Lung (tissue), 13 donors: Measurements from ENCODE around the gene RNF10. TPM values are rescaled to one million over a fixed set of nuclear protein-coding genes. Genes with fewer than 3 reads are reported as not detected.

Experiments used
- ATAC-seq: fragments of 200-7000 bp; cut with Tn5 transposase; one replicate; pipeline ENCODE4 v1.9.1; 2020; ENCODE audit warnings: moderate number of reproducible peaks; ENCODE audit not compliant: insufficient read depth, low FRiP score
- DNase-seq, 3 donors: peaks; one replicate each; pipeline ENCODE4 v3.0.0-alpha.2; 2013 to 2017
- H3K27ac ChIP-seq, 2 donors: one replicate each; pipeline ENCODE4 v1.5.1; 2013; ENCODE audit warnings: mild to moderate bottlenecking in 2 of 2, moderate library complexity in 2 of 2, control low read depth in 1 of 2, inconsistent platforms in 1 of 2, low read depth in 1 of 2, low read length in 1 of 2
- H3K27me3 ChIP-seq, 3 donors: one replicate each; pipeline ENCODE4 v1.5.1; 2013; ENCODE audit warnings: low read length in 2 of 3; ENCODE audit not compliant: control insufficient read depth in 3 of 3, insufficient read depth in 3 of 3
- H3K36me3 ChIP-seq, 4 donors: one replicate each; pipeline ENCODE4 v1.5.1; 2013; ENCODE audit warnings: low read length in 4 of 4, mild to moderate bottlenecking in 1 of 4, moderate library complexity in 1 of 4; ENCODE audit not compliant: control insufficient read depth in 4 of 4, insufficient read depth in 4 of 4
- H3K4me1 ChIP-seq, 5 donors: one replicate each; pipeline ENCODE4 v1.5.1; 2013; ENCODE audit warnings: low read length in 5 of 5, mild to moderate bottlenecking in 2 of 5, moderate library complexity in 1 of 5; ENCODE audit not compliant: control insufficient read depth in 5 of 5, insufficient read depth in 5 of 5
- H3K4me3 ChIP-seq: one replicate; pipeline ENCODE4 v1.5.1; 2013; ENCODE audit warnings: mild to moderate bottlenecking, control low read depth, moderate library complexity
- H3K9ac ChIP-seq, 2 donors: one replicate each; pipeline ENCODE4 v1.5.1; 2013; ENCODE audit warnings: low read length in 2 of 2, control low read depth in 1 of 2; ENCODE audit not compliant: insufficient read depth in 1 of 2
- H3K9me3 ChIP-seq, 4 donors: one replicate each; pipeline ENCODE4 v1.5.1; 2013; ENCODE audit warnings: low read length in 3 of 4, mild to moderate bottlenecking in 1 of 4, moderate library complexity in 1 of 4; ENCODE audit not compliant: control insufficient read depth in 4 of 4, insufficient read depth in 3 of 4
- WGBS, 2 donors: extraction: QIAGEN DNeasy Blood & Tissue Kit; methylation state at CpG; one replicate each; pipeline ENCODE4 v1.1.7; 2013; 5-methylcytosine and 5-hydroxymethylcytosine counted together
- polyA plus RNA-seq, 2 donors: library from polyadenylated mRNA; stranded (reverse); fragments of 200-250 nt; gene quantifications; one replicate each; pipeline ENCODE4 v1.2.1, GENCODE V29; 2013
- small RNA-seq: library from RNA; depleted of rRNA; stranded (forward); fragments of <200 nt; gene quantifications from one replicate; pipeline ENCODE3, GENCODE V24; 2014; ENCODE audit warnings: low replicate concordance
- total RNA-seq, 2 donors: library from RNA; depleted of rRNA in 1 of 2; stranded (reverse); fragments of >200 nt in 1 of 2; gene quantifications; one replicate each; pipeline ENCODE4 v1.2.1, GENCODE V29; 2014 to 2021
- TF ChIP-seq, protein P1 (sequence below): IDR thresholded peaks from 2 replicates; pipeline ENCODE4 v1.5.1; 2012; ENCODE audit warnings: mild to moderate bottlenecking; ENCODE audit errors: control extremely low read depth, extremely low read depth
- donor health status: control.
- donor health status: control.
- donor health status: Bipolar disorder and iron deficiency.
- donor health status: healthy.
- donor health status: DM: yes; HTN: yes; CAD: no.

The RNF10 gene
- total and polyA plus RNA-seq, 4 donors = 112 to 207 (median 175) TPM

DNA sequence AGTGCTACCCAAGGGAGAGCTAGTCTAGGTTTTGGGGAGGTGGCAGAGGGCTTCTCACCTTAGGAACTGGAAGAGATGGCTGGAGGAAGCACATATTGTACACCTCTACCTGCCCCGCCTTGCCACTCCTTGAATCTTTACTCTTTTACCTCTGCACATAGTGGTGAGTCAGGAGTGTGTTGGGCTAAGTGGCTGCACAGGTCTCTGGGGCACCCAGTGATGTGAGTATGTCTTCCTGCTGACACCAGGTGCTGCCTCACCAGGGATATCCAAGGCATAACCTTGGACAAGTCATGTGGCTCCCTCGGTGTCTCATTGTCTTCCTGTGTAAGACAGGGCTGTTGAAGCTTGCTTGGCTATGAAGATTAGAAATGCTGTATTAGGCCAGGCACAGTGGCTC lies 86.5 kb downstream of the RNF10 start:
- DNase-seq (no peak), ATAC-seq (no peak)
- WGBS, 2 donors = 83 to 88% methylated on average over 2 of the region's 2 CpGs
- Histone ChIP-seq H3K36me3 (no peaks in the 10 kb centered on the region), H3K4me3 (no peak overlapping the region), H3K9ac (no peak overlapping the region), H3K4me1 (no peaks in the 10 kb centered on the region), H3K27me3 (peaks cover 0 to 8% (median 3%) of the 10 kb centered on the region in 3 donors), H3K27ac (no peak overlapping the region), H3K9me3 (no peaks in the 10 kb centered on the region)
- TF ChIP-seq, protein P1, sequence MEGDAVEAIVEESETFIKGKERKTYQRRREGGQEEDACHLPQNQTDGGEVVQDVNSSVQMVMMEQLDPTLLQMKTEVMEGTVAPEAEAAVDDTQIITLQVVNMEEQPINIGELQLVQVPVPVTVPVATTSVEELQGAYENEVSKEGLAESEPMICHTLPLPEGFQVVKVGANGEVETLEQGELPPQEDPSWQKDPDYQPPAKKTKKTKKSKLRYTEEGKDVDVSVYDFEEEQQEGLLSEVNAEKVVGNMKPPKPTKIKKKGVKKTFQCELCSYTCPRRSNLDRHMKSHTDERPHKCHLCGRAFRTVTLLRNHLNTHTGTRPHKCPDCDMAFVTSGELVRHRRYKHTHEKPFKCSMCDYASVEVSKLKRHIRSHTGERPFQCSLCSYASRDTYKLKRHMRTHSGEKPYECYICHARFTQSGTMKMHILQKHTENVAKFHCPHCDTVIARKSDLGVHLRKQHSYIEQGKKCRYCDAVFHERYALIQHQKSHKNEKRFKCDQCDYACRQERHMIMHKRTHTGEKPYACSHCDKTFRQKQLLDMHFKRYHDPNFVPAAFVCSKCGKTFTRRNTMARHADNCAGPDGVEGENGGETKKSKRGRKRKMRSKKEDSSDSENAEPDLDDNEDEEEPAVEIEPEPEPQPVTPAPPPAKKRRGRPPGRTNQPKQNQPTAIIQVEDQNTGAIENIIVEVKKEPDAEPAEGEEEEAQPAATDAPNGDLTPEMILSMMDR = no peak

DNA sequence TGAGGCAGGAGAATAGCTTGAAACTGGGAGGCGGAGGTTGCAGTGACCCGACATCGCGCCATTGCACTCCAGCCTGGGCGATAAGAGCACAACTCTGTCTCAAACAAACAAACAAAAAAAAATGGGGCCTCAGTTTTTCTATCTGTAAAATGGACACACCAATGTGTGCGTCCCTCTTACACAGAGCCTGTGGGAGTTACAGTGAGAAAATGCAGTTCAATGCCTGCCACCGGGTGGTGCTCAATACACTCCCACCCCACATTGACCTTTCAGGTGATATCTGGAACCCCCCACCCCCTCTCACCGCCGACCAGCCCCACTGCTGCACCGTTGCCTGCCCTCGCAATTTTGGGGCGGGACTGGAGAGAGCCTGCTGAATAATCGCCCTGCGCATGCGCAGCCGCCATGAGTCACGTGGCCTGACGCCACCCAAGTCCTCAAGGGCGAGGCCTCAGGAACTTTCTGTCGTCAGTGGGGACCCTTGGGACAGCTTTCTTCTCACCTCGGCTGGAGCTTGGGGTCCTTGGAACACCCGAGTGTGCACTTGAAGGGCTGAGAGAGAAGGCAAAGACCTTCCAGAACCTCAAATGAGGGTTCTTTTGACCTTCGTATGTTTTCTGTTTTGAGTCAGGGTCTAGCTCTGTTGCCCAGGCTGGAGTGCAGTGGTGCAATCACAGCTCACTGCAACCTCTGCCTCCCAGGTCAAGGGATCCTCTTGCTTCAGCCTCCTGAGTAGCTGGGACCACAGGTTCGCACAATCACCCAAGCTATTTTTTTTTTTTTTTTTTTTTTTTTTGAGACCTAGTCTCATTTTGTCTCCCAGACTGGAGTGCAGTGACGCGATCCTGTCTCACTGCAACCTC lies 91.6 kb downstream of the RNF10 start:
- TF ChIP-seq, protein P1 = no peak
- ATAC-seq = no peak

More for the DNA sequence above, 91.6 kb downstream of the RNF10 start:
- Histone ChIP-seq H3K9me3 (no peaks in the 10 kb centered on the region), H3K36me3 (no peaks in the 10 kb centered on the region), H3K27me3 (no peaks in the 10 kb centered on the region), H3K27ac (no peak overlapping the region), H3K4me1 (no peaks in the 10 kb centered on the region), H3K4me3 (no peak overlapping the region), H3K9ac (no peak overlapping the region)
- WGBS, 2 donors = 81 to 82% methylated on average over 26 of the region's 26 CpGs
- no peak for DNase-seq

Small RNA genes lying within 50 kb of the gene (small RNA-seq; reads per million reads assigned to genes)
- not detected for gene RF00019

Other genes starting within 250 kb of the RNF10 start
- gene RNU4-2, start 242.5 kb upstream of the RNF10 start, total RNA-seq = over 10,000 TPM in 1 of 2 donors, under 1 TPM in 1; under 0.01 to 10,045 TPM
- not detected for gene RNU4-2, start 242.5 kb upstream of the RNF10 start, polyA plus RNA-seq
- gene RNU4-1, start 241.1 kb upstream of the RNF10 start, total RNA-seq = 1,000 to 10,000 TPM in 1 of 2 donors, under 1 TPM in 1; under 0.01 to 2,200 TPM
- gene RNU4-1, start 241.1 kb upstream of the RNF10 start, polyA plus RNA-seq = not detected
- gene SIRT4, start 232.0 kb upstream of the RNF10 start, total RNA-seq = 1 to 10 TPM; 1.2 to 5.9 TPM
- 1 to 10 TPM in 1 of 2 donors, under 1 TPM in 1; 0.95 to 2.2 TPM for gene SIRT4, start 232.0 kb upstream of the RNF10 start, polyA plus RNA-seq
- gene PLA2G1B, start 206.6 kb upstream of the RNF10 start, total RNA-seq = 10 to 100 TPM in 1 of 2 donors, 1 to 10 TPM in 1; 6.5 to 33.9 TPM
- 100 to 1,000 TPM in 1 of 2 donors, 10 to 100 TPM in 1; 24.4 to 193 TPM for gene PLA2G1B, start 206.6 kb upstream of the RNF10 start, polyA plus RNA-seq
- gene MSI1, start 165.2 kb upstream of the RNF10 start, total RNA-seq = 1 to 10 TPM in 1 of 2 donors, under 1 TPM in 1; 0.95 to 3.5 TPM
- under 1 TPM; 0.18 to 0.22 TPM for gene MSI1, start 165.2 kb upstream of the RNF10 start, polyA plus RNA-seq
- gene COX6A1, start 96.2 kb upstream of the RNF10 start, total RNA-seq = 100 to 1,000 TPM; 211 to 370 TPM
- gene COX6A1, start 96.2 kb upstream of the RNF10 start, polyA plus RNA-seq = 1,000 to 10,000 TPM in 1 of 2 donors, 100 to 1,000 TPM in 1; 679 to 1,397 TPM
- gene TRIAP1, start 88.0 kb upstream of the RNF10 start, total RNA-seq = 10 to 100 TPM in 1 of 2 donors, 1 to 10 TPM in 1; 9.6 to 16.9 TPM
- gene TRIAP1, start 88.0 kb upstream of the RNF10 start, polyA plus RNA-seq = 10 to 100 TPM; 28.7 to 32.9 TPM
- 10 to 100 TPM; 27.5 to 27.6 TPM for gene GATC, start 87.9 kb upstream of the RNF10 start, total RNA-seq
- gene GATC, start 87.9 kb upstream of the RNF10 start, polyA plus RNA-seq = 10 to 100 TPM; 10.6 to 11.2 TPM
- gene SRSF9, start 64.6 kb upstream of the RNF10 start, total RNA-seq = 100 to 1,000 TPM in 1 of 2 donors, 10 to 100 TPM in 1; 100.0 to 128 TPM
- gene SRSF9, start 64.6 kb upstream of the RNF10 start, polyA plus RNA-seq = 100 to 1,000 TPM in 1 of 2 donors, 10 to 100 TPM in 1; 76.6 to 127 TPM
- gene DYNLL1, start 38.2 kb upstream of the RNF10 start, total RNA-seq = 100 to 1,000 TPM; 210 to 308 TPM
- 100 to 1,000 TPM; 328 to 360 TPM for gene DYNLL1, start 38.2 kb upstream of the RNF10 start, polyA plus RNA-seq
- gene COQ5, start 5.2 kb upstream of the RNF10 start, total RNA-seq = 10 to 100 TPM; 25.1 to 28.4 TPM
- gene COQ5, start 5.2 kb upstream of the RNF10 start, polyA plus RNA-seq = 10 to 100 TPM; 21.1 to 23.7 TPM
- gene POP5, start 47.0 kb downstream of the RNF10 start, total RNA-seq = 10 to 100 TPM; 22.1 to 42.0 TPM
- 10 to 100 TPM; 36.6 to 62.1 TPM for gene POP5, start 47.0 kb downstream of the RNF10 start, polyA plus RNA-seq
- under 1 TPM; 0.58 to 0.63 TPM for gene CABP1, start 106.3 kb downstream of the RNF10 start, total RNA-seq
- under 1 TPM; 0.13 to 0.37 TPM for gene CABP1, start 106.3 kb downstream of the RNF10 start, polyA plus RNA-seq
- 100 to 1,000 TPM in 1 of 2 donors, 10 to 100 TPM in 1; 56.8 to 161 TPM for gene MLEC, start 152.8 kb downstream of the RNF10 start, total RNA-seq
- gene MLEC, start 152.8 kb downstream of the RNF10 start, polyA plus RNA-seq = 10 to 100 TPM; 34.1 to 50.6 TPM
- gene UNC119B, start 176.1 kb downstream of the RNF10 start, total RNA-seq = 10 to 100 TPM; 30.2 to 43.2 TPM
- 10 to 100 TPM in 1 of 2 donors, 1 to 10 TPM in 1; 8.6 to 21.2 TPM for gene UNC119B, start 176.1 kb downstream of the RNF10 start, polyA plus RNA-seq
- gene ACADS, start 191.5 kb downstream of the RNF10 start, total RNA-seq = 10 to 100 TPM; 16.4 to 32.4 TPM
- 10 to 100 TPM; 22.3 to 31.6 TPM for gene ACADS, start 191.5 kb downstream of the RNF10 start, polyA plus RNA-seq